B cell (primary cell): ENCODE results near the gene MAN2B1. TPM values are rescaled to one million over a fixed set of nuclear protein-coding genes. Genes with fewer than 3 reads are reported as not detected.

Source experiments
- ATAC-seq: fragments of 200-7000 bp; cut with Tn5 transposase; one replicate; pipeline ENCODE4 v1.10.0; 2021; ENCODE audit warnings: low read depth, mild to moderate bottlenecking, moderate number of reproducible peaks, moderate library complexity
- CTCF ChIA-PET: fragments of 350-600 bp; sonication (Branson Sonifier 250); formaldehyde crosslinking; loops from one replicate; lab custom pipeline; 2021; ENCODE audit warnings: antibody characterized with exemption, inconsistent platforms; lab: Charles Lee
- POLR2A ChIA-PET: fragments of 350-600 bp; sonication (Branson Sonifier 250); formaldehyde crosslinking; loops from one replicate; lab custom pipeline; 2021; ENCODE audit warnings: antibody characterized with exemption; lab: Charles Lee
- DNase-seq: peaks from one replicate; pipeline ENCODE4 v3.0.0; 2013
- H2AFZ ChIP-seq: 2 replicates; pipeline ENCODE4 v1.6.1; 2012; ENCODE audit warnings: mild to moderate bottlenecking, low read depth, low read length; ENCODE audit not compliant: insufficient read depth, poor library complexity, severe bottlenecking
- H3K27ac ChIP-seq, 2 donors: 1 replicate in 1 of 2; 2 replicates in 1 of 2; pipeline ENCODE4 v1.5.1; 2012 to 2013; ENCODE audit warnings: low read length in 2 of 2, mild to moderate bottlenecking in 2 of 2, moderate library complexity in 1 of 2
- H3K27me3 ChIP-seq, 4 experiments: fragments of 200-600 bp in 1 of 4; sonication (generic) in 1 of 4; replicated peaks in 1 of 4; 1 replicate in 2 of 4; 2 replicates in 2 of 4; pipeline versions ENCODE4 v1.6.1 to v1.7.0; 2013 to 2016; ENCODE audit warnings: low read length in 3 of 4, mild to moderate bottlenecking in 2 of 4, mixed read lengths in 1 of 4, moderate library complexity in 1 of 4; ENCODE audit not compliant: insufficient read depth in 4 of 4, control insufficient read depth in 3 of 4; ENCODE audit errors: control extremely low read depth in 1 of 4
- H3K36me3 ChIP-seq, 2 experiments: replicated peaks in 1 of 2; 1 replicate in 1 of 2; 2 replicates in 1 of 2; pipeline versions ENCODE4 v1.6.1 to v1.7.1; 2013; ENCODE audit warnings: low read length in 1 of 2; ENCODE audit not compliant: insufficient read depth in 2 of 2, control insufficient read depth in 1 of 2; ENCODE audit errors: control extremely low read depth in 1 of 2, extremely low read depth in 1 of 2
- H3K4me1 ChIP-seq, 2 donors: fragments of 200-600 bp in 1 of 2; sonication (generic) in 1 of 2; 1 replicate in 1 of 2; 2 replicates in 1 of 2; pipeline versions ENCODE4 v1.5.1 to v1.6.1; 2013 to 2017; ENCODE audit warnings: low read length in 2 of 2; ENCODE audit not compliant: control insufficient read depth in 2 of 2, insufficient read depth in 2 of 2
- H3K4me2 ChIP-seq: replicated peaks from 2 replicates; pipeline ENCODE3; 2012; ENCODE audit warnings: mild to moderate bottlenecking, low read depth, low read length; ENCODE audit not compliant: poor library complexity, severe bottlenecking
- H3K4me3 ChIP-seq, 5 experiments: fragments of 200-600 bp in 1 of 5; sonication (generic) in 1 of 5; 1 replicate in 3 of 5; 2 replicates in 2 of 5; pipeline versions ENCODE4 v1.5.1 to v1.7.0; 2011 to 2016; ENCODE audit warnings: low read length in 4 of 5, mild to moderate bottlenecking in 4 of 5, low read depth in 2 of 5, control low read depth in 1 of 5, moderate library complexity in 1 of 5; ENCODE audit not compliant: insufficient read depth in 1 of 5; ENCODE audit errors: control extremely low read depth in 1 of 5, extremely low read depth in 1 of 5
- H3K79me2 ChIP-seq: fragments of 200-600 bp; sonication (generic); one replicate; pipeline ENCODE4 v1.6.0; 2016; ENCODE audit warnings: low read length; ENCODE audit not compliant: control insufficient read depth, insufficient read depth
- H3K9ac ChIP-seq: fragments of 200-600 bp; sonication (generic); 2 replicates; pipeline ENCODE4 v1.6.1; 2017; ENCODE audit warnings: mild to moderate bottlenecking, low read length, moderate library complexity
- H3K9me3 ChIP-seq, 3 donors: one replicate each; pipeline versions ENCODE4 v1.6.1 to v1.7.1; 2013; ENCODE audit warnings: low read length in 2 of 3; ENCODE audit not compliant: control insufficient read depth in 2 of 3, insufficient read depth in 1 of 3; ENCODE audit errors: control extremely low read depth in 1 of 3
- H4K20me1 ChIP-seq: 2 replicates; pipeline ENCODE4 v1.6.0; 2012; ENCODE audit warnings: mild to moderate bottlenecking, low read length; ENCODE audit not compliant: insufficient read depth, control insufficient read depth, poor library complexity, severe bottlenecking
- H3K27ac Mint-ChIP-seq: one replicate; pipeline ENCODE4 v1.8.0; 2021; ENCODE audit warnings: mixed read lengths
- H3K27me3 Mint-ChIP-seq: one replicate; pipeline ENCODE4 v1.8.0; 2021; ENCODE audit warnings: mixed read lengths
- H3K4me1 Mint-ChIP-seq: one replicate; pipeline ENCODE4 v1.8.0; 2021; ENCODE audit warnings: mixed read lengths
- H3K4me3 Mint-ChIP-seq: one replicate; pipeline ENCODE4 v1.8.0; 2021; ENCODE audit warnings: mixed read lengths
- H3K9me3 Mint-ChIP-seq: one replicate; pipeline ENCODE4 v1.8.0; 2022; ENCODE audit warnings: mixed read lengths; ENCODE audit not compliant: insufficient read depth
- CTCF ChIP-seq: fragments of 200-600 bp; IDR thresholded peaks from one replicate; pipeline ENCODE4 v1.8.0; 2022; ENCODE audit warnings: antibody characterized with exemption, mild to moderate bottlenecking
- EZH2 ChIP-seq: IDR thresholded peaks from 2 replicates; pipeline ENCODE4 v1.6.1; 2012; ENCODE audit warnings: borderline replicate concordance, low read depth, mild to moderate bottlenecking, moderate library complexity, low read length; ENCODE audit not compliant: insufficient read depth, poor library complexity, severe bottlenecking
- WGBS: methylation state at CpG from one replicate; pipeline ENCODE4 v1.1.5; 2013; ENCODE audit warnings: missing lambda C conversion rate; ENCODE audit not compliant: insufficient coverage; 5-methylcytosine and 5-hydroxymethylcytosine counted together
- intact Hi-C: fragments of 100-400 bp; cut with micrococcal nuclease; formaldehyde crosslinking; loops from one replicate; pipeline ENCODE4 v1.10.0; 2022
- polyA plus RNA-seq: library from polyadenylated mRNA; depleted of rRNA; stranded (reverse); fragments of >200 nt; gene quantifications from 2 replicates; pipeline ENCODE4 v1.2.3, GENCODE V29; 2012
- total RNA-seq, 2 donors: library from RNA; stranded (reverse); fragments of 120-200 nt in 1 of 2; gene quantifications; 1 replicate in 1 of 2; 2 replicates in 1 of 2; pipeline versions ENCODE4 v1.2.3 to v1.2.4, GENCODE V29; 2013 to 2022

The MAN2B1 gene
- total and polyA plus RNA-seq, 2 donors (not counting 1 experiment from before 2014, with no cell fraction given): 183 to 256 TPM

- no peak overlapping the region for H3K27ac ChIP-seq
- H3K4me1 ChIP-seq: peaks cover 9 to 16% of the 10 kb centered on the region in 2 donors
- no peak overlapping the region for H3K9ac ChIP-seq
- peaks cover 56% of the 10 kb centered on the region for H4K20me1 ChIP-seq
- 94% methylated on average over 15 of the region's 15 CpGs for WGBS
- Mint-ChIP-seq H3K4me1 (peaks cover 23% of the 10 kb centered on the region), H3K27ac (no peak overlapping the region), H3K4me3 (no peak overlapping the region), H3K9me3 (no peaks in the 10 kb centered on the region), H3K27me3 (no peaks in the 10 kb centered on the region)
- DNase-seq (no peak), ATAC-seq (no peak)
- TF ChIP-seq EZH2: no peak
- no peak for TF ChIP-seq CTCF
- H3K27me3 ChIP-seq: no peaks in the 10 kb centered on the region
- no peak overlapping the region for H3K4me2 ChIP-seq
- CTCF ChIA-PET: interaction anchor here (0.6 to 4.6 kb wide), 15 partner anchors 10 to 327 kb away, joined by 3 to 30 read pairs (median 4); partner anchors contain the start of genes FBXW9, MAN2B1 and WDR83
- intact Hi-C loops: loop anchor here (1.0 kb wide), 2 partner anchors 112 to 171 kb away; no protein-coding TSS in a partner anchor
- no peak overlapping the region for H2AFZ ChIP-seq
- POLR2A ChIA-PET: interaction anchor here (0.8 kb wide), 1 partner anchor 20 kb away, joined by 3 read pairs; the partner anchor contains the start of gene FBXW9
- H3K36me3 ChIP-seq: peaks cover 6 to 64% of the 10 kb centered on the region in 2 experiments
- H3K79me2 ChIP-seq: peaks cover 53% of the 10 kb centered on the region
- H3K4me3 ChIP-seq: no peak overlapping the region
- H3K9me3 ChIP-seq: no peaks in the 10 kb centered on the region
Observed at GRCh38 chr19:12675940-12676339, 9.4 kb upstream of the MAN2B1 start.

- no peak overlapping the region for H3K4me3 Mint-ChIP-seq
- Histone ChIP-seq H3K27me3 (no peaks in the 10 kb centered on the region), H3K9me3 (no peaks in the 10 kb centered on the region), H2AFZ (no peak overlapping the region), H3K4me1 (peaks cover 11 to 18% of the 10 kb centered on the region in 2 donors), H3K79me2 (peaks cover 56% of the 10 kb centered on the region), H4K20me1 (peaks cover 55% of the 10 kb centered on the region), H3K36me3 (peaks cover 6 to 64% of the 10 kb centered on the region in 2 experiments), H3K4me2 (no peak overlapping the region), H3K4me3 (no peak overlapping the region), H3K9ac (no peak overlapping the region), H3K27ac (no peak overlapping the region)
- TF ChIP-seq EZH2: no peak
- no peak for TF ChIP-seq CTCF
- H3K4me1 Mint-ChIP-seq: peaks cover 25% of the 10 kb centered on the region
- DNase-seq (no peak), ATAC-seq (no peak)
- CTCF ChIA-PET: interaction anchor here (0.6 to 4.4 kb wide), 7 partner anchors 14 to 111 kb away, joined by 3 to 26 read pairs (median 6); partner anchors contain the start of gene FBXW9
- POLR2A ChIA-PET: no interaction called here
- H3K27ac Mint-ChIP-seq: no peak overlapping the region
- H3K27me3 Mint-ChIP-seq: no peaks in the 10 kb centered on the region
- 98% methylated on average over 6 of the region's 10 CpGs for WGBS
- intact Hi-C loops: no loop called here
- H3K9me3 Mint-ChIP-seq: no peaks in the 10 kb centered on the region
Observed at GRCh38 chr19:12675399-12675798, 8.9 kb upstream of the MAN2B1 start.
